NCI-H345 treated with DMSO at 0.1 percent for 48 hours (cell line): ENCODE results near the gene LRRK1.

Experiments
- DNase-seq: peaks from one replicate; lab custom pipeline; 2025; ENCODE audit not compliant: unreplicated experiment; lab: John Stamatoyannopoulos, UW

The LRRK1 gene

GRCh38 chr15:101001796-101002195 is 82.6 kb downstream of the LRRK1 start:
- no peak for DNase-seq

DNA sequence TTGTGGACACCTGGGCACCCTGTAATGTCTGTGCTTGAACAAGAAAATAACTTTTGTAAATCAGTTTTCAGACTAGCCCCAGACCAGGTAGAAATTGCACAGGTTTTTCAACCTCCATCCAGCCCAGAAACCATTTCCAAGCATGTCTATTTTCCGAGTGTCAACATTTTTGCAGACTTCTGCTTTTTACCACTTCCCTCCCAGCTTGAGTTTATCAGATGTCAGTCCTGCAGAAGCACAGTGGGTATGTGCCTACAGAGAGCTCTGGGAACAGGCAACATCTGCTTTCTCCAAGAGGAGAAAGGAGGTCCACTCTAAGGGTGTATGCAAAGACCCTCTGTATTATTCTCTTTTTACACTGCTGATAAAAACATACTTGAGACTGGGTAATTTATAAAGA is 83.9 kb downstream of the LRRK1 start:
- DNase-seq = no peak

DNA sequence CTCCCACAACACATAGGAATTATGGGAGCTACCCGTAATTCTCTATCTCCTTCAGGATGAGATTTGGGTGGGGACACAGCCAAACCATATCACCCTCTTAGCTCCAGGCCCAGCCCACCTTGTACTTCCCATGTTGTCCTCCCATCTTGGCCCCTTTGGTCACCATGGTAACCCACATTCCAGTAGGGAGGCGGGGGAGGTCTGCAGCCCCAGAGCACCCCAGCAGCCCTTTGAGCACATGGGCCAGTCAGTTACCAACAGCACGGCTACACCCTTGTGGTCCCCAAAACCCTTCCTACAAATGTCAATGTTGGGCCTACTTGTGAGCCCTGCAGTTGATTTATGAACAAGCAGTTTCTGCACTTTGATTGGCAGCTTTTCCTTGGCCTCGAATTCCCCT is 84.5 kb downstream of the LRRK1 start:
- no peak for DNase-seq

GRCh38 chr15:101004500-101004899 is 85.3 kb downstream of the LRRK1 start:
- no peak for DNase-seq

DNA sequence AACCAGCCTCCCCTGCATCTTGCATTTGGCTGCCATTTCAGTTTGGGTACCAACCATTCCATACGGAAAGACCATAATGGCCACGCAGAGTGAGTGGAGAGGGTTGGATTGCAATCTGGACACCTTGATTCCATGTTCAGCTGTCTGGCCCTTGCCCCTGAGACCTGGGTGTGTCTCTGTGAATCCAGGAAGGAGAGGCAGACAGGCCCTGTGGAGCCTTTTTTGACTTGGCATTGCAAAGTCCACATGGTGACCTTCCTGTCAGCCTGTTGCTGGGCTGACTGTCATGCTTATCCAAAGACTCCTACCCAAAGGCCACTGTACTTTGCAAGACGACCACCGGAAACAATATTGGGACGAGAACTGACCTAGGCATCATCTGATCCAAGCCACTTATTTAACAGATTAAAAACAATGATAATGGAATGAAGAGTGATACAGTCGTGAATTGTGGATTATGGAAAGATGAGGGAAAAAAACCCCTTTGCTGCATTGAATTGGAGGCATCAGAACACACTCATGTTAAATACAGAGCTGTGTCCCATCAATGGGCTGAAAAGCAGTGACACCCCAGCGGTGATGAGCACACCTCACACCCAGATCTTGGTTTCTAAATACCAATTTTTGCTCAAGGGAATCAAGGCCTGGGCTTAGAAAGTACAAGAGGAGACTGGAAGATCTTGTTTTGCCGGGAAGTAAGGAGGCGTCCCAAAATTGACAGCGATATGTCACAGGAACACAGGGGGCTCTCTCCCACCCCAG is 86.0 kb downstream of the LRRK1 start:
- DNase-seq = no peak

DNA sequence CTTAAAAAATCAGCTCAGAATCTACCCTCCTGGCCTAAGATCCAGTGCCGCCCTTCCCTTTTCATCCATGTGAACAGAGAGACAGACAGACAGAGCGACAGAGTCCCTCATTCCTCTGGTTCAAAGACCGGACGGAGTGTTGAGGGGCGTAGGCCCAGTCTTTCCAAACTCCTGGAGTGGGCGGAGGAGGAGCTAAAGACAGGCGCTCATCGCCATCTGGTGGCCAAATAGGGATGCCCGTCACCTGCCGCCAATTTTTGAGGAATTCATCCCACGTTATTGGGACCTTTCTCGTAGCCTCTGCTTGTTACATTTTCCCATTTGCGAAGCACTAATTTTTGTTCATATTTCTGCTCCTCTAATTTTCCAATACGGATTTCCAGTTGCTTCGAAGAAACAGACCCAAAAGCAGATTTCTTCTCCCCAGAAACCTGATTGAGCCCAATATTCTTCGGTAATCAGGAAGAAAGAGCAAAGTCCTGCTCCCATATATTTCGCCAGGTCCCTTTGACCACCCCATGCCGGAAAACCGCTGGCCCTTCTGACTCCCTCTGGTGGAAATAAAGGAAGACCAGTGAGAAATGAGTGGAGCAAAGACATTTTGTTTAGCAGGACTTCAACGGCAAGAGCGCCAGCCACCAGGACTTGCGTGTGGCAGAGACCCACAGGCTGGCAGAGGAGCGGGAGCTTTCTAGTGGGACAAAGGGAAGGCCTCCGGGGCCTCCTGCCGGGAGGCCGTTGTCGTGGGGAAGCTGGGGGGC is 88.0 kb downstream of the LRRK1 start:
- DNase-seq = peak; percentile 55

GRCh38 chr15:101008158-101009139 is 89.3 kb downstream of the LRRK1 start:
- peak; percentile 73 for DNase-seq

DNA sequence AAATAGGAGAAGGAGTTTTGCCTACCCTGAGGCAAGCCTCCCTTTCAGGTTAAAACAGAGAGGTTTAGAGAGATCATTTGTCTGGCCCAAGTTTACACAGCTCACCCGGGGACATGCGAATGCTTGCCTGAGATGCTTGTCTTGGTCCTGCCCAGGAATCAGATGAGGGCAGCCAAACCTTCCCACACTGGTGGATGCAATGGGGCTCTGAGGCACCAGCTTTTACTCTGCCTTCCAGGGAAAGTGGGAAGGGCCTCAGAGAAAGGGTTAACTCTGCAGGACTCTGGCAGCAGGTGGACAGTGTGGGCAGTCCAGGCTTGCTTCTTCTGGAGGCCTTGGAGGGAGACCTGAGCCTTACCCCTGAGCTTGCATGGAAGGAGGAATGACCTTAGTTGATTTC is 90.0 kb downstream of the LRRK1 start:
- no peak for DNase-seq

DNA sequence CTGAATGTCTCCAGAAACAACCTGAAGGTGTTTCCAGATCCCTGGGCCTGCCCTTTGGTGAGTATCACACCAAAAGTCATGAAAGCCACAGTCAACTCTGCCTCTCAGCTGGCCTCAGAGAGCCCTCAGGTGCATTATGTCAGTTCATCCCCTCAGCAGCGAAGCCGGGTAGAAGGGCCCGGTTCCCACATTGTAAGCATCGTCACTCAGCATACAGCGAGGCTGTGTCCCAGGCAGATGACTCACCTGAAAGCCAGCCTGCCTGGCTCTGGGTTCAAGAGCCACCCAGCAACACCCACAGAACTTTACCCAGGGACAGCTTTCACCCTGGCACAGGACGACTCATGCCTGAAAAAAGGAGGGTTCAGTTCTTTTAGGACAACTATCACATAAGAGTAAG is 91.6 kb downstream of the LRRK1 start:
- no peak for DNase-seq

DNA sequence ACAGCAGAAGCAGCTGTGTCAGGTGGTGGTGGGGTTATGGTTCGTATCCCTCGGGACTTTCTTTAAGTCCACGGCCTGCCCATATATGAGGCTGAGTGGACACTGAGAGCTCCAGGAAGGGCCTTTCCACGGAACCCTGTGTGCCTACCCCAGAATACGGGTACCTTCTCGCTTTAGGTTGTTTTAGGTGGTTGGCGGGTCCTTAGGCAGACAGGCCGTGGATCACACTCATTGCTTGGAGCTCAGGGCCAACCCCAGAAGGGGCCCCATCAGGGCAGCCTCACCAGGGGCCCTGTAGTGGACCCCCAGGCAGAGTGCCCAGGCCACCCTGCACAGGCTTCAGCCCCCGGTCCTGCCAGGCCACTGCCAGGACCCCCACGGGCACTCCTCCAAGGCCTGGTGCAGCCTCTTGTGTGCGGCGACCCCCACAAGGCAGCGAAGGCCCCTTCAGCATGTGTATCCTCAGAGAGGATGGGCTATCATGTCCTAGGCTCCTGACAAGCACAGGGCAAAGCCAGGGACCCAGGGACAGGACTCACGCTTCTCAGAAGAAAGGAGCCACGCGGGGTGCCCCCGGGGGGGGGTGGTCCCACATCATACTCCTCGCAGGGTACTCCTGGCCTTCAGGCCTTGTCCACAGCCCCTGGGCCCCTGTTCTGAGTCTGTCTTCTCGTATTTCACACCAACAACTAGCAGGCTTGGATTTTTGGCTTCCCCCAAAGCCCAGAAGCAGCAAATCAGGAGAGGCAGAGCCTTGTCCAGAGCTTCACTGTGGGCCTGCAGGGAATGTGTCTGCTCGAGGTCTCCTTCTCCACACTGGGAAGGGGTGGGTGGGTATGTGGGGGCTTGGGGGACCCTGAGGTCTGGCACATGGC is 93.4 kb downstream of the LRRK1 start:
- DNase-seq = no peak

DNA sequence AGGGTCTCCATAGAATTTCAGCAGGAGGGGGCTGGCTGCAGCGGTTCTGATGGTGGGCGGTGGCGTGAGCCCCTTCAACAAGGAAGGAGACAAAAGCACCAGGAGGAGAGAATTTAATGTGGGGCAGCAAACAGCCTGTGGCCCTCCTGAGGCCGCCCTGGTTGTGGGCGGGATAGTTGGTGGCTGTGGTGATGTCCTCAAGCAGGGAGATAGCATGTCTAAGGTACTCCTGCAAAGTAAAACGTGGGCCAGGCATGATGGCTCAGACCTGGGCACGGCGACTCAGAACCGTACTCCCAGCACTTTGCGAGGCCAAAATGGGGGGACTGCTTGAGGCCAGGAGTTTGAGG is 94.0 kb downstream of the LRRK1 start:
- no peak for DNase-seq

DNA sequence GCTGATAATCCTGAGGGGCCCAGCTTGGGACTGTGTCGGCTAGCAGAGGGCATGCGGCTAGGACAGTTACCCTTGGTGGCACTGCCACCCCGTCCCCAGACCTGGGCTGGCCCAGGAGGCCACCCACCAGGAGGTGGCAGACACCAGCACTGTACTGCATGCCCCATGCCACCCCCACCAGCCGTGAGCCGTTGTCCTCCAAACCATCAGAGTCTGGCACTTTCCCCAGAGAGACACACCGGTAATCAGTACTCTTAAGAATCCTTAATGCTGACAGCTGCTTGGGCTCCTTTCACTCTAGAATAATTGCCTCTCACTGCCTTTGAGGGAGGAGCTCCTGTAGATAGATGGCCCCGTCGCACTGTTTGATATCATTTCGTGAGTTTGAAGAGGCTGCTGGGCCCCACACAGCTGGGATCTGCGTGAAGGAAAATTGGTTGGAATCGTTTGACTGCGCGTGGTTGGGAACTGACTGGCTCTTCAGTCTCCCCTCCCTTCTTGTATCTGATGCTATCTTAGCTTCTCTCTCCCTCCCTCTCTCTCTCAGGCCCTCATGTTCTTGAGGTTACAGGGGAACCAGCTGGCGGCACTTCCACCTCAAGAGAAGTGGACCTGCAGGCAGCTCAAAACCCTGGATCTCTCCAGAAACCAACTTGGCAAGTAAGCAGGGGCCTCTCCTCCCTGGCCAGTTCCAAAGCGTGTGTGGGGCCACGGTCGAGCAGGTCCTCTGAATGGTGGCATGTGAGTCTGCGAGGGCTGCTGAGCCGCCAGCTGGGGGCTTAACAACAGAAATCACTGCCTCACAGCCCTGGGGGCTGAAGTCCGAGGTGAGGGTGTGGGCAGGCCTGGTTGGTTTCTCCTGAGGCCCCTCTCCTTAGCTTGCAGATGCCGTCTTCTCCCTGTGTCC is 94.9 kb downstream of the LRRK1 start:
- DNase-seq = peak; percentile 22

DNA sequence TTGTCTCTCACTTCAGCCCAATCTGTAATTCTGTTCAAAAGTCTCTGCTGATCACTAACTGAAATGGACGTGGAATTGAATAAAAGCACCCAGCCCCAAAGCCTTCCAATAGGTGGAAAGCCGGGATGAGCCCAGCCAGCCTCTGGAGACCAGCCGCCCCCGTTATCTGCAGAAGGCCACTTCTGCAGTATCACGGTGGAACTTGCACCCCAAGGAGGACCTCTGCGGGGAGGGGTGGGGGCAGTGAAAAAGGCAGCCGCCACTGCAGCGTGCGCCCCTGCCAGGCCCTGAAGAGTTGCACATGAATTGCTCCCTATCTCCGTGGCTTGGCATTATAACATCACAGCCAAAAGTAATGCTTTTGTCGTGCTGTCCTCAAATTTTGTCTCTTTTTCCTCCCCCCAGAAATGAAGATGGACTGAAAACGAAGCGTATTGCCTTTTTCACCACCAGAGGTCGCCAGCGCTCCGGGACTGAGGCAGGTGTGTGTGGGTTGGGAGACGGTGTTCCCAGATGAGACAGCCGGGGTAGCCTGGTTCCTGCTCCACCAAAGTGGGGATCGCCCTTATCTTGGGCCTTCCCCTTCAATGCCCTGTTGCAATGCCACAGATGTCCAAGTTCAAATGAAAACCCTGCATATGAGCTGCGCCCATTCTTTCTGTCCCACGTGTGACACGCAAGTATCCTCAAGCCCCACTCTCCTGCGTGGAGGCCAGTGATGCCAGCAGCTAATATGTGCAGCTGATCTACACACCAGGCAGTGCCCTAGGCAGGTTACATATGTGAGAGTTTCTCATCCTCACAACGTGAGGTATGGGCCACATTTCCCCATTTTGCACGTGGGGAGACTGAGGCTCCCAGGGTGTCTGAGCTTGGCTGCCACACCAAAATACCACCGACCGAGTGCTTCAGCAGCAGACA is 96.0 kb downstream of the LRRK1 start:
- no peak for DNase-seq

- DNase-seq = no peak
Measured at GRCh38 chr15:101016581-101016980, 97.4 kb downstream of the LRRK1 start.

GRCh38 chr15:101017093-101017754 is 98.1 kb downstream of the LRRK1 start:
- no peak for DNase-seq

DNA sequence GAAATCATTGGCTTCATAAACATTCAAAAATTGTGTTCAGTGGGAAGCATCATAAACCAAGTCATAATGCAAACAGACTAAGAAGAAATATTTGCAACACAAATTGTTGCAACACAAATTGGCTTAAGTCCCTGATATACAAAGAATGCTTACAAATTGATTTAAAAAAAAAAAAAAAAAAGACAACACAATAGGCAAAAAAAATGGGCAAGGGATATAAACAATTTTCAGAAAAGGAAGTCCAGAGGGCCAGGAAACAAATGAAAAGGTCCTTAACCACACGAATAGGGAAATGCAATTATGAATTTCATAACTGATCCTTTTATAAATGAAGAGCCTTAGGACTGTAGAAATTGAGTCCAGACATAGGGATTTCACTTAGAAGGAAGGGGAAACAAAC is 98.9 kb downstream of the LRRK1 start:
- DNase-seq = no peak

DNA sequence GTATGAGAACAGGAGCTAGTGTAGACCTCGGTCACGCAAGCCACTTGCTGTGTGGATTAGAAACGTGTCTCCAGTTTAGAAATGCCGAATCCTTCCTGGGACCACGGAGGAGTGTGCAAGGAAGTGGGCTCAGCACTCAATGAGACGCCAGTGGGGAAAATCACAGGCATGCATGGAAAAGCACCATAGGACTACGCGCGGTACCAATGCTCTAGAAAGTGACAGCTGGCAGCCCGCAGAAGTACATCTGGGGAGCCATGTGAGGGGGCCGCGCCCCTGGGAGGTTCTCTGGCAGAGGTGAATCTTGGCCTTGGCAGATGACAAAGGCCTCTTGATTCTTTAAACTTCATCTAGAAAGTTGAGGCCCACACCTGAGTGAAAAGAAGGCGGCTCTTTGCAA is 99.3 kb downstream of the LRRK1 start:
- no peak for DNase-seq

- no peak for DNase-seq
Measured at GRCh38 chr15:101019366-101019896, 100.3 kb downstream of the LRRK1 start.
